DMS 273 (cell line): ENCODE data around the gene RIN3.

ENCODE experiments used
- DNase-seq: peaks from one replicate; lab custom pipeline; 2025; ENCODE audit not compliant: unreplicated experiment; lab: John Stamatoyannopoulos, UW

RIN3 gene

DNA sequence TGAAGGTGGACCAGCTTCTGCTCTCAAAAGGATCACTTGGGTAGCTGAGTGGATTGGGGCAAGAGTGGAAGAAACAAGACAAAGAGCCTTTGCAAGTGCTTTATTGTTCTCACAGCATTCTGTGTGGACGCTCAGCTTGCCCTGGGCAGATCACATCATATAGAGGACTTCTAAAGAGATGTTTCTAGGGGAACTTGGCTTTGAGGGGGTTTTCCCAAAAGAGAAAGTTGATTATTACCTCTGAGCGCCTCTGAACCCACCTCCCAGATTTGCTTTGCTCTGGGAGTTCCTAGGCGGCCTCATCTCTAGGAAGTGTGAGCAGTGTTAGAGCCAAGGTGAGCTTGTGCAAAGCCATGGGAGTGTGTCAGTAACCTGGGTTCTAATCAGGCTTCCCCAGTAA, 81.7 kb downstream of the RIN3 start:
- DNase-seq, result no peak

DNA sequence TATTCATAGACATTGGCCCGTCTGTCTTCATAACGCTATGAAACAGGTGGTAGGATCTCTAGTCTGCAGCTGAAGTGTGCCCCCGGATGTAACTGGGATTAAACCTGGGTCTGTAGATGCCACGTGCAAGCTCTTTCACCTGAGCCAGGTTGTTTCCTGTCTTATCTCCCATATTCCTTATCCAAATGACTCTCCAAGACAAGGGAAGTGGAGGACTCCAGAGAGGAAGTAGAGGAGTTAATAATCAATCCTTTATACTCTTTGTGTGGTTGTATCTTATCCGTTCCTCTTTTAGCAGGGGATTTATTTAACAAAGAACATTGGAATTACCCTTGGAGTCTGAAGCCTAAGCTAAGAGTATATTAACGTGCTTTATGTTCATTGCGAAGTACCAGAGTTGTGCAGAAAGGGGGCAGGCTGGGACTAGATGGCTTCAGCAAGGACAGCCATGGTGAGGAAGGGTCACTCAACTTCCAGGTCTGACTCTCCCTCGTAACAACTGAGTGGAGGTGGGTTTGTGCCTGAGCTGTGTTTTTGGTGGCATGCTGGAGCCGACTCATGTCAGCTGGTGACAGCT, 82.8 kb downstream of the RIN3 start:
- DNase-seq, result no peak

DNA sequence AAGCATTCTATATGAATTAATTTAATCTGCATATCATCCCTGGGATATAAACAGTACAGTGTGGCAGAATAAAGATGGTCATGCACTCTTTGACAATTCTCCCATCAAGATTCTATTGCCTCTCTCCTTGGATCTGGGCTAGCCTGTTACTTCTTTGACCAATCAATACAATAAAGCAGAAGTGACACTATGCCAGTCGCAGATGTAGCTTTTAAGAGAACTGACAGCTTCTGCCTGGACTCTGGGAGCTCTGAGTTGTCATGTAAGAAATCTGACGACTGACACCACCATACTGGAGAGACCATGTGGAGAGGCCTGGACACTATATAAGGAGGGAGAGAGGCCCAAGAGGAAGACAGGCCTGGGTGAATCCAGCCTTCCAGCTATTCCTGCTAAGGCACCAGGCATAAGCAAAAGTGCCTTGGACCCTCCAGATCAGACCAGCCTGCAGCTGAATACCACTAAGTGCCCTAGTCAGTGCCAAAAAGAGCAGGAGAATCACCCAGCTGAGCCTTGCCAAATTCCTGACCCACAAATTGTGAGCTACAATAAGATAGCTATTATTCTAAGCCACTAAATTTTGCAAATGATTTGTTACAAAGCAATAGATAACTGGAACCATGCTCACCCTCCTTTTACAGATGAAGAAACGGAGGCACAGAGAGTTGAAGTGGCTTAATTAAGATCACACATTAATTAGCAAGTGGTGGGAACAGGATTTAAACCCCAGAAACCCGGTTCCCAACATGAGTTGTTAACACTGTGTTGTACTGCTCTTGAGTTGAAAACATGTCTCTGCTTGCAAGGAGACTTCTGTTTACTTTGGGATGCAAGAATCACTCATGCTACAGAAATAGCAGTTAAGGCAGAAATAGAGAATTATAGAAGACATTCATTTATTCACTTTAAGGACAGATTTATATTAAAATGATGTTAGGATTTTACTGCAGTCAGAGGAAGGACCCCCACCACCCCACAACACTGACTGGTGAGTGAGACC, 84.6 kb downstream of the RIN3 start:
- DNase-seq, result no peak

DNA sequence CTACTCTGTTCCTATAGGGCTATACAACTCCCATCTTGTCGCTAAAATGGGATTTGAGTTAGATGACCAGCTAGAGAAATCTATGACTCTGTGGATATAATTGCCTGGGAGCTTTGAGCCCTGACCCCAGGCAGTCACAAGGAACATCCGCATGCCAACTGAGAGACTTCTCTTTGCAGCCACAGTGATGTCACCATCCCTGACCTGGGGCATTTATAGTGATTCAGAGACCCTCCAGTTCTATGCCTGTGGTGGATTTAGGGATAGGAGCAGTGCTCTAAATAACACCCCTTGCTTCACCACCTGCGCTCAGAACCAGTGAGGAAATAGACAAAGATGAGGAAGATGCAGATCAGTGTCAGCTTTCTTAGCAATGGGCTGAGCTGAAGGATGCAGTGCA, 86.2 kb downstream of the RIN3 start:
- no peak for DNase-seq

DNA sequence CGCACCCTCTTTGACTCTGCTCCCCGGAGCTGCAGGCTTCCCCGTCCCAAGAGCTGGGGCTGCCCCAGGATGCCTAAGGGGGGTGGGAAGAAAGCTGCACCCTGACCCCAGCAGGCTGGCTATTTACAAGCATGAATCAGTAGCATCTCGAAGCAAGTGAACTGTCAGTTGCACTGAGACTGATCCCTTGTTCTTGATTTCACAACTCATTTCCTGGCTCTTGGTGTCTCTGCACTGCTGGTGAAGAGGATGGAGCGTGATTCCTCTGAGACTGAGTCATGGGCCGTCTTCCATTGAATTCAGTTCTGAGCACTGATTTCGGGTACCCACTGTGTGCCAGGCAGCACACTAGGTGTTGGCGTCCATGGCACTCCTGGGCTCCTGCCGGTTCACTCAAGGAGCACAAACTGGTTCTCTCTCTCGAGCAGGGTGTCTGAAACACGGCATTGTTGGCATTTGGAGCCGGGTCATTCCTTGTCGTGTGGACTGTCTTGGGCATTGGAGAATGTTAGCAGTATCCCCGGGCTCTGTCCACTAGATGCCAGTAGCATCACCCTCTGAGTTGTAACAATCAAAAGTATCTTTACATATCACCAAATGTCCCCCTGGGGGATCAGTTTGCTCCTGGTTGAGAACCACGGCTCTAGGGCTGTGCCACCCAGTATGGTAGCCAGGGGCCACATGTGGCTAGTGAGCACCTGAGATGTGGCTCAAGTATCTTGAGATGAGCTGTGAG, 86.9 kb downstream of the RIN3 start:
- no peak for DNase-seq

DNA sequence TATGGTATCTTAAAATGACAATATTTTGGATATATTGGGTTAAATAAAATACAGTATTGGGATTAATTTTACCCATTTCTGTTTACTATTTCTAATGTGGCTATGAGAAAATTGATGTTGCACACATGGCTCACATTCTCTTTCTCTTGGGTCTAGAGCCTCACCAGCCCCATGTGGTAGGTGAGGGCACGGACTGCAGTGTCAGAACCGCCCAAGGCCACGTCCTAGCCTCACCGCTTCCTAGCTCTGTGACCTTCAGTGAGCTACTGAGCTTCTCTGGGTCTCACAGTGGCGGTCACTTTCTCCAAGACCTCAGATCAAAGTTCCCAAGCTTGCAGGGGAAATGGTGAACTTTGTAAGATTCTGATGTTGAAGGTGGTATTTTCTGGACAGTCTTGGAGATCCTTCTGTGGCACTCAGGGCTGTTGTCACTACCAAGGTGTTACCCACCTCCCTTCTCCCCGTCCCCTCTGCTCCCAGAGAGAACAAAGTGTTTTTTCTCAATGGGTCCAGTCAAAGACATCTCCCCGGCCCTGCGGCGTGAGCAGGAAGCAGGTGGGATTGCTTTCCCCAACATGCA, 87.6 kb downstream of the RIN3 start:
- DNase-seq, result no peak

DNA sequence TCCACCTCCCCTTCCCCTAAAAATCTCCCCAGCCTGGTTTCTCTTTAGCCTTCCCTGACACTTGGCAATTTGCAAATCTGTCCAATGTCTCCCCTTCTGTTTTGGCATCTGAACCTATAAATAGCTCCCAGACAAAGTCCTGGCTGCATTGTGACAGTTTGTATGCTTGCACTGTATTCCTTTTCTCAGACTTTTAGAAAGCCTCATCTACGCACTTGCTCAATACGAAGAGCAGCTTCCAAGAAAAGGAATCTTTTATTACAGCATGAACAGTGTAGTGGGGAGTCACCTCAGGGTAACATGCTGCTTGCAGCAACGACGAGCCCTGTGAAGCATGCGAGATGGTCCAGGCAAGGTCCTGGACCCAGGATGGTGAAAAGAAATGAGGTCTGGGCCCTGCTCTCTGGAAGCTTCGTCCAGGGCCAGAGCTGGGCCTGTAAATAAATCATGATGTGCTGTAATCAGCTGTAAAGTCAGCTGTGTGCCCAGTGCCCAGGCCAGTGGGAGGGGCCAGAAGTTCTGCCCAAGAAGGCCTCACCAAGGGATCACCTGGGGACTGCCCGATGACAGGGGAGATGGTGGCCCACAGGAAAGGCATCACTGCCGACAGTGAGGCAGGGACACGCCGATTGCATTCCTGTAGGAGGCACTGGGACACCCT, 88.3 kb downstream of the RIN3 start:
- DNase-seq, result no peak

DNA sequence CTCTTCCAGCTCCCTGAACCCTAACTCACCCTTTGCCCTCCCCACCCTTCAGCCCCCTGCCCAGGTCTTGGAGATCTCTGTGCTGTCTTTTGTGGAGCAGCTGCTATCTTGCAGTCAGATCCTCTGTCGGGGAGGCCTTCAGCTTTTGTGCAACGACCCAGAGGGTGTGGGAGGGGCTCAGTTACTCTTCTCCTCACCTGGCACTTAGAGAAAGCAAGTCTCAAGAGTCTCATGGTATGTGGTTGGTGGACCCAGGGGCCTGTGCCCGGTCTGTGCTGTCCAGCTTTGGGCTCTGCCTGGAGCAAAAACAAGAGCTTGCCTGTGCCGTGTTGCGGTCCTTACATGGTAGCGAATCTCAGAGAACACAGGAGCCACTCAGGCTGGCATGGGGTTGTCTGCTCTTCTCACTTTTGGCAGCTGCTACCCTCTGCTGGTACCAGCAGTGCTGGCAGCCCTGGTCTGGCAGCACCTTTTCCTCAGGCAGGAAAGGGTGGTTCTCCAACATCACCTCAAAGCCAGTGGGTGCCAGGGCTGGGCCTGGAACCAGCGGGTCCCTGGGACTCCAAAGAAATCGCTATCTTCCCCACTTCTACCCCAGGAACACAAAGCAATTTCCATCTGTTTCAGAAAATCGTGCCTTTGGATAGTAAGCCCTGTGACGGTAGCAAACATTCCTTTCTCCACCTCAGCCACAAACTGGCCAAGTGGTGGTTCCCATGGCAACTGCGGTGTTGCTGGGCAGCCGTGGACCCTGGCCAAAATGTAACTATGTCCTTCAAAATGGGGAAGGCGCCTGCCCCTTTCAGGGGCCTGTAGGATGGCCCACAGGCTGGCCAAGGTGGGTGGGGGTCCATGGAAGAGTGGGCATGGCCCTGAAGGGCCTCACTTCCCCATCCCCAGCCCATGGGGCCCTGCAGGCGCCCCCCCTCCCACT, 90.0 kb downstream of the RIN3 start:
- peak; percentile 68 for DNase-seq

DNA sequence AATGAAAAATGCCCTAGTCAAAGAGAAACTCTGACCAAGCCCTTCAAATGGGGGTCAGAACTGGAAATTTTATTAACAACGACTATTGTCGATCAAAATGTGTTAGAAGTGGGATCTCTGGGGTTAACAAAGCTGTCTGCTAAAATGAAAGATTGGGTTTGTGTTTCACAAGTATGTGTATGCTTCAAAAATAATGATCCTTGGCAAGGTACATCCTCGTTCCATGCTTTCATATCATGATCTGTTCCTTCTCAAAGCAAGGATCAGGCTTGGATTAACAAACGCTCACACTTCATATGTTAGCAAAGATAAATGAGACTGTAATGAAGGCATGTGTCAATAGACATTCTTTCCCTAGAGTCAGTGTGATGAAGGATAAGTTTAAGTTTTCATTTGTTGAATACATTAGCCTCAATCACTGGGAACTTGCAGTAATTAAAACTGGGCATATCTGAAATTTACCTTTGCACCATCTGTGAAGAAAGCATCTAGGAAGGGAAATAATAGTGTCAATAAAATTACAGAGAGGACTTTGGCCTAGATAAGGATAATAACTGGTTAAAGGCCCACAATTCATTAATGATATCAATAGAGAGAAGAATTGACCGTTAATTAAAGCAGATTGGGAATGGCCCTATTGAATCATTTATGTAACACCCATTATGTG, 91.8 kb downstream of the RIN3 start:
- no peak for DNase-seq

DNA sequence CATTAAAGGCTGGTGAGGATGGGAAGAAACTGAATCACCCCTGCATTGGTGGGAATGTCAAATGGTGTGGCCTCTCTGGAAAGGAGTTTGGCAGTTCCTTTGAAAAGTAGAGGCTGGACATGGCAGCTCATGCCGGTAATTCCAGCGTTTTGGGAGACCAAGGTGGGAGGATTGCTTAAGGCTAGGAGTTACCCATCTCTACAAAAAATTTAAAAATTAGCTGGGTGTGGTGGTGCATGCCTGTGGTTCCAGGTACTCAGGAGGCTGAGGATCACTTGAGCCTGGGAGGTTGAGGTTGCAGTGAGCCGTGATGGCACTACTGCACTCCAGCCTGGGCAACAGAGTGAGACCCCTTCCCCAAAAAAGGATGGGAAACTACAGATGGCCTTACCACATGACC, 93.7 kb downstream of the RIN3 start:
- no peak for DNase-seq

DNA sequence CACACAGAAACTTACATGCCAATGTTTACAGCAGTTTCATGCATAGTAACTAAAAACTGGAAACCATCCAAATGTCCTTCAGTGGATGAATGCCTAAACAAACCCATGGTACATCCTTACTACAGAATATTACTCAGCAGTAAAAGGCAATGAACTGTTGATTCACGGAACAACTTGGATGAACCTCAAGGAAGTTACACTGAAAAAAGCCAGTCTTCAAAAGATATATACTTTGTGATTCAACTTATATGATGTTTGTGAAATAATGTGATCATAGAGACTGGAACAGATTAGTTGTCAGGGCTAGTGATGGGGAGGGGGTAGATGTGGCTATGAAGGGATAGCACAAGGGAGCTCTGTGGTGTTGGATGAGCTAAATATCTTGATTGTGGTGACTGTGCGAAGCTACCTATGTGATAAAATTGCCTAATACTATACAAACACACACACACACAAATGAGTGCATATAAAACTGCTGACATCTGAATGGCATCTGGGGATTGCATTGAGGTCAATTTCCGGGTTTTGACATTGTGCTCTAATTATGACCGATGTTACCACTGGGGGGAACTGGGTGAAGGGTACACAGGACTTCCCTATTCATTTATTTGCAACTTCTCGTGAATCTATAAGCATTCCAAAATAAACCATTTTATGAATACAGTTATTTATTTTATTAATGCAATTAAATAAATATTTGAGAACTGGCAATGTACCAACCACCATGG, 94.3 kb downstream of the RIN3 start:
- DNase-seq, result no peak

DNA sequence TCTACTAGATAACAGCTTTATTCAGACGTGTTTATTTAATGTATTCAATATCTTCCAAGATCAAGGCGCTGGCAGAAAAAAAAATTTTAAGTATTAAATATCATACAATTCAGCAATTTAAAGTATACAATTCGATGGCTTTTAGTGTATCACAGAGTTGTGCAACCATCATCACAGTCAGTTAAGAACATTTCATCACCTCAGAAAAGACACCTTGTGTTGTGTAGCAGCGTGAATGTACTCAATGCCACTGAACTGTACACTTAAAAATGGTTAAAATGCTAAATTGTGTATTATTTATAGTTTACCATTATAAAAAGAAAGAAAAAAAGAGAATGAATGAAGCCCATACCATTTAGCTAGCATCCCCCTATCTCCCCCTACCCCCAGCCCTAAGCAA, 96.4 kb downstream of the RIN3 start:
- no peak for DNase-seq

DNA sequence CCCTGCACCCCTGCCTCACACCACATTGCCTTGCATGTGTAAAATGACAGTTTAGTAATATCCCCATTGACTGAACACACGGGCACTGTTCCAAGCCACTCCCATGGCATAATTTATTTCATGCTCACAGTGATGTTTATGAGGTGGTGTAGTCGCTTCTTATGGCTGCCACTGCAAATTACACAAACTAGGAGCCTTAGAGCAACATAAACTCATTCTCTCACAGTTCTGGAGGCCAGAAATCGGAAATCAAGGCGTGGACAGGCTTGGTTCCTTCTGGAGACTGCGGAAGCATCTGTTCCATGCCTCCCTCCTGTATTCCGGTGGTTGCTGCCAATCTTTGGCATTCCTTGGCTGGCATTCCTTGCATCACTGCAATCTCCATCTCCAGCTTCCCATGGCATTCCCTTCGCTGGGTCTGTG, 97.3 kb downstream of the RIN3 start:
- no peak for DNase-seq

DNA sequence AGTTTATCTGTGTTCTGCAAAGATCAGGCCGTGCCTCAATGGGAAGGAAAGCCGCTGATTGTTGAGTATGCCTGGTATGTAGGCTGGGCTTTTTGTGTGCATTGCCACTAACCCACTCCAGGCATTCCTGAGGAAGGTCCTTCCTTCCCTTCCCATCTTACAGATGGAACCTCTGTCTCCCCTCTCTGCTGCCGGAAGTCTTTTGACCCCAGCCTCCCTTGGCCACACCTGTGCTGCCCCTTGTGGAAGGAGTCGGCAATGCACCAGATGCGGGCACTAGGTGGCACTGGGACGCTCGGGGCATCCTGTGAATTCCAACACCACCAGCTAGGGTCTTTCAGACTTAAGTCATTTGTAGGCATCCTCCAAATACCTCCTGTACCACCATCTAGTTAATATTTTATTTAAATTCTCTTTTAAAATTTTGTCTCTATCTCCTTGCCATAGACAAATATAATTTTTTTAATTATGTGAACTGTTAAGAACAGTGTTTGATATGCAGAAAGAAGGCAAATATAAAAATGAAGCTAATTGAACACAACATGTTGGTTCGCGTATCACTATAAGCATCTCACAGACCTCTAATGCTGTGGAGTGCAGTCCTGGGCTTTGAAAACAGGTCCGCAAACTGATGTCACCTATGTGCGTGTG, 99.6 kb downstream of the RIN3 start:
- DNase-seq, result peak; percentile 80

DNA sequence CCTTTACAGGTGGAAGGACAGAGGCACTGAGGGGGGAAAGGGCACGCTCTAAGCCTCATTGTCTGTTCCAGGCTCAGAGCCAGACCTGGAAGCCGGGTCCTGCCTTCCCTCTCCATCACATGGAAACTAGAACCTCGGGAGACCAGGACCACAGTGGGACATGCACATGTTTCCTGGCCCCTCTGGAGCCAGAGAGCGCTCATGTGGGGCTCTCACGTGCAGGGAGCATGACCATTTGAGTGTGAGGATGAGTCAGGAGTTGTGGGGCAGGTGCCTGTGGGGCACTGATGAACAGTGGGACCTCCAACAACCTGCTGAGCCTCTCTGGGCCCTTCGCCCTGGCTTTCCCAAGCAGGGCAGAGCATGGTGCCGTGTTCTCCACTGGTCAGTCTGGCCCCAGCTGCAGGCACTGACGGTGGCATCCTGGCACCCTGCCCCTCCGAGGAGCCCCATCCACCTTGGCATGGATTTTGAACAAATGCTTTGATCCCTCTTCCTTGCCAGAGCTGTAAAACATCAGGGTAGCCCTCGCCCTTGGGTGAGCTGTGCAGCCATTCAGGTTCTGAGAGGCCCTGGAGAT, 100.2 kb downstream of the RIN3 start:
- DNase-seq, result no peak

DNA sequence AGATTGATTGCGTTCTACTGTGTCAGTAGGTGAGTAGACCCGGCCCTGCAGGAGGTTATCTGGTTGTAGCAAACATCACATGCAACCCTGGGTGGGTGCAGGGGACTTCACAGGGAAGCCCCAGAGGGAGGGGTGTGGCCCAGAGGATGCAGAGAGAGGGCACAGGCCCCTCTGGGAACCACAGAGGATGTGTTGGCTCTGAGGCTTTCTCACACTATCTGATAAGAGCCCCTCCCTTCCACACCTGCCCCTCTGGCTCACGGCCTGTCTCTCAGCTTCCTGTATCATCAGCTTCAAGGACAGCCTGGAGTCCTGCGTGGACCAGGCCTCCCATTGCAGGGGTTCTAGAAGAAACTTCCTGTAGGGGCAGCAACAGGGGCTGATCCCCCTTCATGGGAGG, 101.9 kb downstream of the RIN3 start:
- no peak for DNase-seq

DNA sequence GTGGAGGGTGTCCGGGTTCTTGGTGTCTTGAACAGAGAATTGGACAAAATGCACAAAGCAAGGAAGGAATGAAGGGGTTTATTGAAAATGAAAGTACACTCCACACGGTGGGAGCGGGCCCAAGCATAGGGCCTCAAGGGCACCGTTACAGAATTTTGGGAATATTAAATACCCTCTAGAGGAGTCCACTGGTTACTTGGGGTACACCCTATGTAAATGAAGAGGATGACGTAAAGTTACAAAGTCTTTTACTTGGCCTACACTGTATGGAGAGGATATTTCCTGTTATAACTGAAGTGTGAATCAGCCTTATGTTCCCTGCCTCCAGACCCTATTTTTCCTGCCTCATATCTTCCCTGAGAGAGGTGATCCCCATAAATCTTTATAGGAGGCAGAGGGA, 102.6 kb downstream of the RIN3 start:
- no peak for DNase-seq

DNA sequence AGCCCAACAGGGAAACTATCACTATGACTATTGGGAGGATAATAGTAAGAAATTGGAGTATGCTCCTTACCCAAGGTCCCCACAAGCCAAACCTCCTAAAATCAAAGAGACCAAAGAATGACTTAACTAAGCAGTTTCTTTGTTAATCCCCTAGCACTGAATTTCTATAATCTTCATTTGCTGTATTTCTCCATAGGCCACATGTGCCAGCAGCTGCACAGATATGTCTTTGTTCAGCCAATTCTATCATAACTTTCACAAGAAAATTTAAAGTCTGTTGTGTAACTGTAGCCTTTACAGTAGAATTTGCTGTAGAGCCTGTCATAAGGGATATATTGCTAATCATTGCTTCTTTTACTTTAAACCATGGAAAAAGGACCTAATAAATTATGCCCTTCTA, 104.0 kb downstream of the RIN3 start:
- DNase-seq, result no peak
